Measurements from ENCODE around the gene DMXL1.

The DMXL1 gene

GRCh38 chr5:119028575-119028974 is 42.3 kb upstream of the DMXL1 start:
- peak overlapping the region; percentile 71; the same call in 1 of the 2 replicates for H2AFZ ChIP-seq (ENCODE audit: low read depth, low read length)
- no peak overlapping the region for H3K9ac ChIP-seq (ENCODE audit: low read length)
- peaks cover 56% of the 10 kb centered on the region for H3K4me1 ChIP-seq (ENCODE audit: low read length)
- peak overlapping the region; percentile 27; the same call in 1 of the 2 replicates for H3K27ac ChIP-seq (ENCODE audit: low read length)
- TF ChIP-seq EZH2phosphoT487 (IDR thresholded peaks at IDR 0.05; ENCODE audit: low read depth): no peak
- TF ChIP-seq, protein P1, sequence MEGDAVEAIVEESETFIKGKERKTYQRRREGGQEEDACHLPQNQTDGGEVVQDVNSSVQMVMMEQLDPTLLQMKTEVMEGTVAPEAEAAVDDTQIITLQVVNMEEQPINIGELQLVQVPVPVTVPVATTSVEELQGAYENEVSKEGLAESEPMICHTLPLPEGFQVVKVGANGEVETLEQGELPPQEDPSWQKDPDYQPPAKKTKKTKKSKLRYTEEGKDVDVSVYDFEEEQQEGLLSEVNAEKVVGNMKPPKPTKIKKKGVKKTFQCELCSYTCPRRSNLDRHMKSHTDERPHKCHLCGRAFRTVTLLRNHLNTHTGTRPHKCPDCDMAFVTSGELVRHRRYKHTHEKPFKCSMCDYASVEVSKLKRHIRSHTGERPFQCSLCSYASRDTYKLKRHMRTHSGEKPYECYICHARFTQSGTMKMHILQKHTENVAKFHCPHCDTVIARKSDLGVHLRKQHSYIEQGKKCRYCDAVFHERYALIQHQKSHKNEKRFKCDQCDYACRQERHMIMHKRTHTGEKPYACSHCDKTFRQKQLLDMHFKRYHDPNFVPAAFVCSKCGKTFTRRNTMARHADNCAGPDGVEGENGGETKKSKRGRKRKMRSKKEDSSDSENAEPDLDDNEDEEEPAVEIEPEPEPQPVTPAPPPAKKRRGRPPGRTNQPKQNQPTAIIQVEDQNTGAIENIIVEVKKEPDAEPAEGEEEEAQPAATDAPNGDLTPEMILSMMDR (IDR thresholded peaks at IDR 0.05; ENCODE audit: low read depth, low read length): no peak
- no peaks in the 10 kb centered on the region for H3K9me3 ChIP-seq (ENCODE audit: insufficient read depth, low read length)
- no peaks in the 10 kb centered on the region for H3K27me3 ChIP-seq (ENCODE audit: low read depth, low read length)
- no peaks in the 10 kb centered on the region for H4K20me1 ChIP-seq (ENCODE audit: insufficient read depth, low read length)
- H3K79me2 ChIP-seq (ENCODE audit: low read length): no peaks in the 10 kb centered on the region
- no peaks in the 10 kb centered on the region for H3K36me3 ChIP-seq (replicated peaks; ENCODE audit: low read depth, low read length)
- H3K4me3 ChIP-seq (ENCODE audit: low read length): 0 out of 2 replicates have a peak overlapping the region, but pooled peaks have one; percentile 11
- peak overlapping the region; percentile 55 for H3K4me2 ChIP-seq (ENCODE audit: low read length)

- H3K9ac ChIP-seq (ENCODE audit: low read length): peak overlapping the region; percentile 52
- peak overlapping the region; percentile 45 for H3K4me3 ChIP-seq (ENCODE audit: low read length)
- no peaks in the 10 kb centered on the region for H3K9me3 ChIP-seq (ENCODE audit: insufficient read depth, low read length)
- H3K27me3 ChIP-seq (ENCODE audit: low read depth, low read length): no peaks in the 10 kb centered on the region
- no peaks in the 10 kb centered on the region for H4K20me1 ChIP-seq (ENCODE audit: insufficient read depth, low read length)
- peaks cover 50% of the 10 kb centered on the region for H3K4me1 ChIP-seq (ENCODE audit: low read length)
- H3K27ac ChIP-seq (ENCODE audit: low read length): peak overlapping the region; percentile 97
- TF ChIP-seq EZH2phosphoT487 (IDR thresholded peaks at IDR 0.05; ENCODE audit: low read depth): no peak
- TF ChIP-seq, protein P1 (IDR thresholded peaks at IDR 0.05; ENCODE audit: low read depth, low read length): no peak
- no peak overlapping the region for H2AFZ ChIP-seq (ENCODE audit: low read depth, low read length)
- no peaks in the 10 kb centered on the region for H3K36me3 ChIP-seq (replicated peaks; ENCODE audit: low read depth, low read length)
- H3K79me2 ChIP-seq (ENCODE audit: low read length): no peaks in the 10 kb centered on the region
- H3K4me2 ChIP-seq (ENCODE audit: low read length): peak overlapping the region; percentile 73
Observed at GRCh38 chr5:119031011-119031886, 39.6 kb upstream of the DMXL1 start.

DNA sequence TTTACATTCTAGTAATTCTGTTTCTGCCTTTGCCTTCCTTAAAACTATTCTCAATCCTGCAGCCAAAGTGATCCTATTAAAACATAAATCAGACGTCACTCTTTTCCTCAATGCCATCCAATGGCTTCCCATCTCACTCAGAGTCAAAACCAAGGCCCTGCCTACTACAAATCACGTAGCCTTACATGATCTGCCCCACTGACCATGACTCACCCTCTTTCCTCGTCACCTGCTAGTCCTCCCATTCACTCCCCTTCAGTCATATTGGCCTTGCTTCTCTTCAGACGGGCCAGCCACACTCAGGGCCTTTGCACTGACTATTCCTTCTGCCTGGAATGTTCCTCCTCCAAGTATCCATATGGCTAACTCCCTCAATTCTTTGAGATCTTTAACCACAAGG is 39.0 kb upstream of the DMXL1 start:
- Histone ChIP-seq H3K9ac (ENCODE audit: low read length) (peak overlapping the region; percentile 52), H2AFZ (ENCODE audit: low read depth, low read length) (peak overlapping the region; percentile 37; the same call in 1 of the 2 replicates), H3K79me2 (ENCODE audit: low read length) (no peaks in the 10 kb centered on the region), H3K27ac (ENCODE audit: low read length) (peak overlapping the region; percentile 97), H3K4me3 (ENCODE audit: low read length) (peak overlapping the region; percentile 45), H3K4me1 (ENCODE audit: low read length) (peaks cover 50% of the 10 kb centered on the region), H3K9me3 (ENCODE audit: insufficient read depth, low read length) (no peaks in the 10 kb centered on the region), H4K20me1 (ENCODE audit: insufficient read depth, low read length) (no peaks in the 10 kb centered on the region), H3K4me2 (ENCODE audit: low read length) (peak overlapping the region; percentile 73), H3K36me3 (replicated peaks; ENCODE audit: low read depth, low read length) (no peaks in the 10 kb centered on the region), H3K27me3 (ENCODE audit: low read depth, low read length) (no peaks in the 10 kb centered on the region)
- TF ChIP-seq EZH2phosphoT487 (IDR thresholded peaks at IDR 0.05; ENCODE audit: low read depth): no peak
- TF ChIP-seq, protein P1 (IDR thresholded peaks at IDR 0.05; ENCODE audit: low read depth, low read length): no peak

DNA sequence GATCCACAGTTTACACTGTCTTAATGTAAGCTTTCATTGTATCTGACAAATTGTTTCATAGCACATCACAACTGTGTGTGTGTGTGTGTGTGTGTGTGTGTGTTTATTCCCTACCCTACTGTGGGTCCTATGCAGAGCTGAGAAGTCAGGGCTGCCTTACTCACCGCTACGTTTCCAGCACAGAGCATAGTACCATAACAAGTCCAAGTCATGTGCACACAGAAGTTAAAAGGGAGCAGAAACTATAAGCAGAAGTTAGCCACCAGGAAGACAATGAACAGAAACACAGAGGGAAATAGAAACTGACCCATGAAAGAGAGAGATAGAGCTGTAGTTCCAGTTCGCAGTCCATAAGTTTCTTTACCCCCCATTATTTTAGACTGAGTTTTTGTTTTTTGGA is 38.2 kb upstream of the DMXL1 start:
- peak overlapping the region; percentile 51 for H3K4me3 ChIP-seq (ENCODE audit: low read length)
- peak overlapping the region; percentile 69 for H2AFZ ChIP-seq (ENCODE audit: low read depth, low read length)
- H3K9ac ChIP-seq (ENCODE audit: low read length): peak overlapping the region; percentile 52
- H3K4me2 ChIP-seq (ENCODE audit: low read length): peak overlapping the region; percentile 73
- H4K20me1 ChIP-seq (ENCODE audit: insufficient read depth, low read length): no peaks in the 10 kb centered on the region
- H3K4me1 ChIP-seq (ENCODE audit: low read length): peaks cover 50% of the 10 kb centered on the region
- H3K79me2 ChIP-seq (ENCODE audit: low read length): no peaks in the 10 kb centered on the region
- H3K9me3 ChIP-seq (ENCODE audit: insufficient read depth, low read length): no peaks in the 10 kb centered on the region
- peak overlapping the region; percentile 97 for H3K27ac ChIP-seq (ENCODE audit: low read length)
- no peaks in the 10 kb centered on the region for H3K36me3 ChIP-seq (replicated peaks; ENCODE audit: low read depth, low read length)
- no peaks in the 10 kb centered on the region for H3K27me3 ChIP-seq (ENCODE audit: low read depth, low read length)
- no peak for TF ChIP-seq EZH2phosphoT487 (IDR thresholded peaks at IDR 0.05; ENCODE audit: low read depth)
- TF ChIP-seq, protein P1 (IDR thresholded peaks at IDR 0.05; ENCODE audit: low read depth, low read length): no peak

Data from OCI-LY3 (cell line).